Activated CD4-positive, alpha-beta T cell treated with anti-CD3 and anti-CD28 coated beads, Interleukin-2, amount 50 U/mL, for 1 hour (primary cell): ENCODE data around the gene PBX4.
A peak's percentile ranks its signal among the peaks of the same experiment; 100 is the strongest.

Experiments used
- DNase-seq: peaks from one replicate; pipeline ENCODE4 v3.0.0-alpha.2; 2020

PBX4 gene

DNA sequence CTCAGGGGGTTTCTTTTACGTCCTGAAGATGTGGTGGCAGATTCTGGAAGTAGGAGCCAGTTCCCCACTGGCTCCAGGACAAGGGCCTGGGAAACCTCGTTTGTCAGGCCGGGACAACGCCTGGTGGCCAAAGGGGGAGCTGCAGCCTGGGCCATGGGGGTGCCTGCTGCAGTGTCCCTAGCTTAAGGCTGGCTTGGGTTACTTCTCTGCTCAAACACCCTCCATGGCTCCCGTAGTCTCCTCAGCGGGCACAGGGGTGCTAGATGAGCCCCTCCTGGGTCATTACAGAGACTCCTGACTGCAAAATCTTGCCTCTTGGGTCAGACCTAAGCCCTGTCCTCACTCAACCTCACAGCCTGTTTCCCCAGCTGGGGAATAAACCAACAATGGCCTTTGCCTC is 65.7 kb downstream of the PBX4 start:
- DNase-seq, result peak; percentile 36

GRCh38 chr19:19551853-19552192 is 66.7 kb downstream of the PBX4 start:
- DNase-seq, result no peak

GRCh38 chr19:19550972-19551852 is 67.3 kb downstream of the PBX4 start:
- DNase-seq, result no peak

DNA sequence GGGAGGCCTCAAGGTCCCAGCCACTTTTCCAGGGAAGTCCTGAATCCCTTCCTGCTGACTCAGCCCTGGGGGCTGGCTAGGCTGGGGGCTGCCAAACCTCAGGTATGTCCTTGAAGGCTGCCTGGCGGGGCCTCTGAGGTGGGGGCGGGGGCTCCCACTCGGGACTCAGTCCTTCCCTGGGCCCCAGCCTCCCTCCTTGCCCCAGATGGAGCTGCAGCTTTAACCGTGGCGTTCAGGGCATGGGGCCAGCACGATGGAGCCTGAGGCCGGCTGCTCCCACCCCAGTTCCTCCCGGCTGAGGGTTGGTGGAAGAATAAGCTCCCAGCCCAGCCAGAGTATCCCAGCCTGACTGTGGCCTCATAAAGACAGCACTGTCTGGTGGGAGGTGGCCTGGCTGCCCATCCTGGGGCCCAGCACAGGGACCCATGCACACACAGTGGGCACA is 68.0 kb downstream of the PBX4 start:
- no peak for DNase-seq

- no peak for DNase-seq
These were observed 68.6 kb downstream of the PBX4 start for GRCh38 chr19:19549804-19550464.

DNA sequence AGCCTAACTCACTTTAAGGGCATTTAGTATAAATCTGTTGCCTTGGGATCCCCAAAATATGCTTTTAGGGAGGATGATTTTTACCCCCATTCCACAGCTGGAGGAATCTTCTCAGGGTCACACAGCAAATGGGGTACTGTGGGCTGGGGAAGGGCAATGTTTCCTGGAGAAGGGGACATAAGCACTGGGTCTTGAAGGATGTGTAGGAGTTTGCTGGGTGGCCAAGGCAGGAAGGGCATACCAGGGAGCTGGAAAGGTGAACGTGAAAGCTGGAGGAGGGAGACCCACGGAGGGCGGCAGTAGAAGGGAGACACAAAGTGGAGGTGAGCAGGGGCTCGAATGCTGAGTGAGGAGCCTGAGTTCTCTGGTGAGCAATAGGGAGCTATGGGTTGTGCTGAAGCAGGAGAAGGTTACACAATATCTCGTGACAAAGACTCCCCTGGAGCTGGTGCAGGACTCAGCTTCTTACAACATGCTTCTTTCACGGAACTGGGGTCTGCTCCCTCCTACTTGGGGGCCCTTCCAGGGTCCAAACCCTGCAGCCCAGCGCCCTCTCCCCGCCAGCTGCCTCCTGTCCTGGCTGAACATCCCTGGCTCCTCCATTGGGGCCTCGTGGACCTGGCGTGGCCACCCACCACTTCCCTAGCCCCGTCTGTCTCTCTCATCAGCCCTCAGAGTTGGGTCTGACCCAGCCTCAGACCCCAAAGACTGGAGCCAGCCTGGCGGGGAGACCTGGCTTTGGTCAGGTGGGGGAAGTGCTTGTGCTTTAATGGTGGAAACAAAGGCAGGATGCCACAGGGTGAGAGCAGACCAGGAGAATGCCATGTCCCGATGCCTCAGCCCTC is 69.3 kb downstream of the PBX4 start:
- DNase-seq, result no peak

GRCh38 chr19:19547674-19548336 is 70.7 kb downstream of the PBX4 start:
- no peak for DNase-seq

- no peak for DNase-seq
These were observed 71.7 kb downstream of the PBX4 start for GRCh38 chr19:19546751-19547162.

DNA sequence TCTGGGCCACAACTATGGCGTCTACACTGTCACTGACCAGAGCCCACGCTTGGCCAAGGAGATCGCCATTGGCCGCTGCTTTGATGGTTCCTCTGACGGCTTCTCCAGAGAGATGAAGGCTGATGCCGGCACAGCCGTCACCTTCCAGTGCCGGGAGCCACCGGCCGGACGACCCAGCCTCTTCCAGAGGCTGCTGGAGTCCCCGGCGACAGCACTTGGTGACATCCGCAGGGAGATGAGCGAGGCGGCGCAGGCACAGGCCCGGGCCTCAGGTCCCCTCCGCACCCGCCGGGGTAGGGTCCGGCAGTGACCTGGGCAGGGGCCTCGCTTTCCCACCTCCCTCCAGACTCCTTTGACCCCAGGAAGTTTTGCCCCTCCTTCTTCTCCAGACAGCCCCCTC is 72.8 kb downstream of the PBX4 start:
- no peak for DNase-seq

GRCh38 chr19:19544954-19545591 is 73.4 kb downstream of the PBX4 start:
- DNase-seq, result no peak

- no peak for DNase-seq
These were observed 74.1 kb downstream of the PBX4 start for GRCh38 chr19:19544257-19544953.

DNA sequence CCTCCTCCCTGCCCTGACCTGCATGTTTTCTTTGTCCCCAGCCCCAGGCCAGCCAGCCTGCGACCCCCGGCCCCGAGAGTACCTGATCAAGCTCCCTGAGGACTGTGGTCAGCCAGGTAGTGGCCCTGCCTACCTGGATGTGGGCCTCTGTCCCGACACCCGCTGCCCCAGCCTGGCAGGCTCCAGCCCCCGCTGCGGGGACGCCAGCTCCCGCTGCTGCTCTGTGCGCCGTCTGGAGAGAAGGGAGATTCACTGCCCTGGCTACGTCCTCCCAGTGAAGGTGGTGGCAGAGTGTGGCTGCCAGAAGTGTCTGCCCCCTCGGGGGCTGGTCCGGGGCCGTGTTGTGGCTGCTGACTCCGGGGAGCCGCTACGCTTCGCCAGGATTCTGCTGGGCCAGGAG is 74.8 kb downstream of the PBX4 start:
- no peak for DNase-seq

DNA sequence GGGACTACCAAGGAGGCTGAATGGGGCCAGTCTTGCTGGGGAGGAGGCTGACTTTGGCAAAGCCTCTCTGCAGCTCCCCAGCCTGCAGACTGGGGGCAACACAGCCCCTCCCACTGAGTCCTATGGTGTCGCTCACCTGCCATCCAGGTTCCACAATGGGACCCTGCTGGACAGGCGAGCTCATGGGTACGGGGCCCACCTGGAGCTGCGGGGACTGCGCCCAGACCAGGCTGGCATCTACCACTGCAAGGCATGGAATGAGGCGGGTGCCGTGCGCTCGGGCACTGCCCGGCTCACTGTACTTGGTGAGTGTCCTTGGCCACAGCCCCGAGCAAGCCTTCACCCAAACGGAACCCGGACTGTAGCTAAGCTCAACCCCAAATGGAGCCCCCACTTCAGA is 75.4 kb downstream of the PBX4 start:
- DNase-seq, result no peak

DNA sequence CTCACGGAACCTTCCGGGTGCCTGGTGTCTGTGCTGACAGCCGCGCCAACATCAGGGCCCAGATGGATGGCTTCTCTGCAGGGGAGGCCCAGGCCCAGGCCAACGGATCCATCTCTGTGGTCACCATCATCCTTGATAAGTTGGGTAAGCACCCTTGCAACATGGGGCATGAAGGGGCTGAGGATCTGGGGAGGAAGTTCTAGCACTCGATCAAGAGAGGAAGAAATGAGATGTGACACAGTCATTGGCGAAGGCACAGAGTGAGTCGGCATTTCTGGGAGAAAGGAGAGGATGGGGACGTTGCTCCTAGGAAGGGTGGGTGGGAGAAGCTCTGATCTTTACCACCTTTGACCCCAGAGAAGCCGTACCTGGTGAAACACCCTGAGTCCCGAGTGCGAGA is 76.0 kb downstream of the PBX4 start:
- no peak for DNase-seq

GRCh38 chr19:19541616-19542015 is 76.9 kb downstream of the PBX4 start:
- DNase-seq, result no peak

- DNase-seq, result peak; percentile 78
These were observed 77.6 kb downstream of the PBX4 start for GRCh38 chr19:19540715-19541515.

- DNase-seq, result peak; percentile 60
These were observed 78.3 kb downstream of the PBX4 start for GRCh38 chr19:19540064-19540714.

DNA sequence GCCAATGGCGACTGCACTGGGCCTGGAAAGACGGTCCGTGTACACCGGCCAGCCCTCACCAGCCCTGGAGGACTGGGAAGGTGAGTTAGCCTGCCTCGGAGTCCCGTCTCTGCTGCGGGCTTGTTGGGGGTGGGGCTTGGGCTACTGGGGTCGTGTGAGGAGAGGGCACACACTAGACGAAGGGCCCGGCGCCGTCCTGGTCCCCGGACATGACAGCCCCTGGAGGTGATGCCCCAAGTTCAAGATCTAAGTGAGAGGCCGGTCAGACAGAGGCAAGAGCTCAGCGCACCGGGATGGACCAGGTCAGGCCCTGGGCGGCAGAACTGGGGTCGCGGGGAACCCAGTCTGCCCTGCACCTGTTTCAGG is 78.8 kb downstream of the PBX4 start:
- DNase-seq, result no peak

DNA sequence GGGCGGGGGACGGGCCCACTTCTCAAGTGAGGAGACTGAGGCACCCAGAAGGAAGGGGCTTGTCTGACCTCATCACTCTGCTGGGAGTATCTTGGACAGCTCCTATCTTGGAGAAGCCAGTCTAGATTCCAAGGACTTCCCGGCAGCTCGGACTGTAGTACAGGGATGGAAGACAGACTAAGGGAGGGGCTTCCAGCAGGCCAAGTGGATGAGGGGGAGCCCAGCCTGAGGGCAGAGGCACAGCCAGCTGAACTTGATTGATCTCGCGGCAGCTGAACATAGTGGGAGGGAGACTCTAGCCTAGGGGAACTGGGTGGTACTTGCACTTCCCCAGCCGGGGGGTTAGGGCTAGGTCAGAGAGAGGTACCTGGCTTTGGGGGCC is 79.7 kb downstream of the PBX4 start:
- DNase-seq, result no peak

DNA sequence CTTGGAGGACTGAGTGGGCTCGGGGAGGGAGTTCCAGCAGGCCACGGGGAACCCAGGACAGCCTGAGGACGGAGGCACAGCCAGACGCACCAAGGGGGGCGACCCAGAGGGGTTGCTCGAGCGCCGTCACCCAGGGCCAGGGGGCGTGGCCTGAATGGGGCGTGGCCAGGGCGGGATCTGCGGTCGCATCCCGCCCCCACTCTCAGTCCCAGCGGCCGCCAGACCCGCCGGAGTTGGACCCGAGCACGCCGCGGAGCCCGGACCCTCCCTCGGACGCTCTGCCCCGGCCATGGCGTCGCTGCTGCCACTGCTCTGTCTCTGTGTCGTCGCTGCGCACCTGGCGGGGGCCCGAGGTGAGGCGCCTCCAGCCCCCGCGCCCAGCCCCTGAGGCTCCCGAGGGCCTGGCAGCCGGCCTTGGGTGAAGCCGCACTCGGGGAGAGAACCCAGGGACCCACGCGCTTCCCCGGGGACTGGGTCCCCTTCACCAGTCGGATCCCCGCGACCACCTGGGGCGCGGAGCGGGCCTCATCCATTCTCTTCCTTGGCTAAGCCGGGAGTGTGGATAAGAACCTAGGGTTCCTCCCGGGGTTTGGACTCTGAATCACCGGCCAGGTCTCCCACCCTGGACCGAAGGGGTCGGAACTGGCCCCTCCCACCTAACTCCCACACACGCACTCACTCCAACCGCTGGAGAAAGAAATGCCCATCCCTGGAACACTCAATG is 80.3 kb downstream of the PBX4 start, which contains the start of gene CILP2:
CILP2 (plus strand) TSS at position 205 of the 724 bp plus-strand sequence; CDS start at position 290, 85 bp downstream.
- DNase-seq, result peak; percentile 35
